ENCODE results near the gene FSCN2. TPM values are rescaled to one million over a fixed set of nuclear protein-coding genes. Genes with fewer than 3 reads are reported as not detected.

FSCN2 gene
- total RNA-seq, 1 experiment from 2014 or later, result 1.4 TPM

GRCh38 chr17:81547614-81547982, 19.4 kb downstream of the FSCN2 start:
- DNase-seq (ENCODE audit: low spot score), result no peak
- in situ Hi-C loops (cut with HindIII; ENCODE audit: low sequenced_read_pairs), result no loop called here

GRCh38 chr17:81549031-81549557, 20.9 kb downstream of the FSCN2 start:
- DNase-seq (ENCODE audit: low spot score), result peak; percentile 57
- in situ Hi-C loops (cut with HindIII; ENCODE audit: low sequenced_read_pairs), result no loop called here

GRCh38 chr17:81549826-81550225, 21.6 kb downstream of the FSCN2 start:
- in situ Hi-C loops (cut with HindIII; ENCODE audit: low sequenced_read_pairs), result no loop called here
- no peak for DNase-seq (ENCODE audit: low spot score)

- no peak for DNase-seq (ENCODE audit: low spot score)
- in situ Hi-C loops (cut with HindIII; ENCODE audit: low sequenced_read_pairs), result no loop called here
Observed at GRCh38 chr17:81550285-81550684, 22.1 kb downstream of the FSCN2 start.

GRCh38 chr17:81550830-81551457, 22.8 kb downstream of the FSCN2 start:
- DNase-seq (ENCODE audit: low spot score), result no peak
- in situ Hi-C loops (cut with HindIII; ENCODE audit: low sequenced_read_pairs), result no loop called here

- DNase-seq (ENCODE audit: low spot score), result no peak
- in situ Hi-C loops (cut with HindIII; ENCODE audit: low sequenced_read_pairs), result no loop called here
Observed at GRCh38 chr17:81551458-81552243, 23.5 kb downstream of the FSCN2 start.

- peak; percentile 75 for DNase-seq (ENCODE audit: low spot score)
- in situ Hi-C loops (cut with HindIII; ENCODE audit: low sequenced_read_pairs), result no loop called here
Observed at GRCh38 chr17:81552244-81553017, 24.3 kb downstream of the FSCN2 start, which contains the start of gene FAAP100. FAAP100 (minus strand) TSS chr17:81552353; CDS start chr17:81552330, 23 bp downstream.

GRCh38 chr17:81553018-81553615, 24.9 kb downstream of the FSCN2 start:
- peak; percentile 88 for DNase-seq (ENCODE audit: low spot score)
- in situ Hi-C loops (cut with HindIII; ENCODE audit: low sequenced_read_pairs), result no loop called here

- in situ Hi-C loops (cut with HindIII; ENCODE audit: low sequenced_read_pairs), result no loop called here
- DNase-seq (ENCODE audit: low spot score), result peak; percentile 55
Observed at GRCh38 chr17:81553616-81554181, 25.5 kb downstream of the FSCN2 start.

GRCh38 chr17:81556175-81556691, 28.1 kb downstream of the FSCN2 start:
- no peak for DNase-seq (ENCODE audit: low spot score)

GRCh38 chr17:81556863-81557262, 28.7 kb downstream of the FSCN2 start:
- in situ Hi-C loops (cut with HindIII; ENCODE audit: low sequenced_read_pairs), result no loop called here
- no peak for DNase-seq (ENCODE audit: low spot score)

More at GRCh38 chr17:81556175-81556691, 28.1 kb downstream of the FSCN2 start:
- in situ Hi-C loops (cut with HindIII; ENCODE audit: low sequenced_read_pairs), result no loop called here

GRCh38 chr17:81557276-81558114, 29.3 kb downstream of the FSCN2 start:
- no peak for DNase-seq (ENCODE audit: low spot score)
- in situ Hi-C loops (cut with HindIII; ENCODE audit: low sequenced_read_pairs), result no loop called here

- DNase-seq (ENCODE audit: low spot score), result no peak
- in situ Hi-C loops (cut with HindIII; ENCODE audit: low sequenced_read_pairs), result no loop called here
Observed at GRCh38 chr17:81558115-81558468, 29.9 kb downstream of the FSCN2 start.

- no peak for DNase-seq (ENCODE audit: low spot score)
Observed at GRCh38 chr17:81558941-81559806, 31.0 kb downstream of the FSCN2 start.

GRCh38 chr17:81561494-81561885, 33.3 kb downstream of the FSCN2 start:
- DNase-seq (ENCODE audit: low spot score), result no peak
- in situ Hi-C loops (cut with HindIII; ENCODE audit: low sequenced_read_pairs), result no loop called here

More at GRCh38 chr17:81558941-81559806, 31.0 kb downstream of the FSCN2 start:
- in situ Hi-C loops (cut with HindIII; ENCODE audit: low sequenced_read_pairs), result no loop called here

- no peak for DNase-seq (ENCODE audit: low spot score)
- in situ Hi-C loops (cut with HindIII; ENCODE audit: low sequenced_read_pairs), result no loop called here
Observed at GRCh38 chr17:81563861-81564586, 35.8 kb downstream of the FSCN2 start.

Data from G401 (cell line).